Endothelial cell of umbilical vein (primary cell): ENCODE data around the gene IFNA4.
"Not testable (repeated sequence)": the region's sequence is repeated elsewhere in the genome, so short reads cannot be mapped to it uniquely, and the experiment has no call there.

Experiments used
- EZH2 ChIP-seq: IDR thresholded peaks from 2 replicates; pipeline ENCODE4 v1.6.1; 2012; ENCODE audit warnings: borderline replicate concordance, low read depth, mild to moderate bottlenecking, moderate library complexity, low read length, inconsistent platforms; ENCODE audit not compliant: severe bottlenecking
- MYC ChIP-seq: IDR thresholded peaks from one replicate; pipeline ENCODE4 v1.6.1; 2011; ENCODE audit warnings: mild to moderate bottlenecking, low read depth, low read length
- POLR2A ChIP-seq: IDR thresholded peaks from 2 replicates; pipeline ENCODE4 v1.6.1; 2012; ENCODE audit warnings: low read depth, mild to moderate bottlenecking, control low read depth, low read length
- TF ChIP-seq, protein P1 (sequence below), 2 donors: IDR thresholded peaks; 1 replicate in 1 of 2; 2 replicates in 1 of 2; pipeline ENCODE4 v1.5.1; 2011; ENCODE audit warnings: low read length in 2 of 2, mild to moderate bottlenecking in 2 of 2, moderate library complexity in 2 of 2, control low read depth in 1 of 2, inconsistent platforms in 1 of 2, low read depth in 1 of 2; ENCODE audit not compliant: insufficient read depth in 1 of 2; ENCODE audit errors: extremely low read depth in 1 of 2

DNA sequence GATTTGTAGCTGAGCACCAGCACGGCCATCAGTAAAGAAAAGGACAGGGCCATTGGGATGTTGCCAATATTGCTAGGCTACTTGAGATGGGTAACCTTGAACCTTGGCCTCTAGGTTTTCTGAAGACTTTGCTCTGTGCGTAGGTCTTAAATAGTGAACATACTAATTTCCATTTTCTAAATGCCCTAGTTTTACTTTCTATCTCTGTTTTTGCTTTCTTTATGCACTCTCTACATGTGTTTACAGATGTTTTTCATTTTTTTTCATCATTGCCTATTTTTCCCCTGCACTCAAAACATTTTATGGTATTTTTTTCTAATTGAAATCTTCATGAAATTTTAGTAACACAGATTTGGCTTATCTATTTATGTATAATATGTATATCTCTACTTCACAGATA, 20.8 kb downstream of the IFNA4 start, which contains the start of gene IFNA21:
- TF ChIP-seq, protein P1, sequence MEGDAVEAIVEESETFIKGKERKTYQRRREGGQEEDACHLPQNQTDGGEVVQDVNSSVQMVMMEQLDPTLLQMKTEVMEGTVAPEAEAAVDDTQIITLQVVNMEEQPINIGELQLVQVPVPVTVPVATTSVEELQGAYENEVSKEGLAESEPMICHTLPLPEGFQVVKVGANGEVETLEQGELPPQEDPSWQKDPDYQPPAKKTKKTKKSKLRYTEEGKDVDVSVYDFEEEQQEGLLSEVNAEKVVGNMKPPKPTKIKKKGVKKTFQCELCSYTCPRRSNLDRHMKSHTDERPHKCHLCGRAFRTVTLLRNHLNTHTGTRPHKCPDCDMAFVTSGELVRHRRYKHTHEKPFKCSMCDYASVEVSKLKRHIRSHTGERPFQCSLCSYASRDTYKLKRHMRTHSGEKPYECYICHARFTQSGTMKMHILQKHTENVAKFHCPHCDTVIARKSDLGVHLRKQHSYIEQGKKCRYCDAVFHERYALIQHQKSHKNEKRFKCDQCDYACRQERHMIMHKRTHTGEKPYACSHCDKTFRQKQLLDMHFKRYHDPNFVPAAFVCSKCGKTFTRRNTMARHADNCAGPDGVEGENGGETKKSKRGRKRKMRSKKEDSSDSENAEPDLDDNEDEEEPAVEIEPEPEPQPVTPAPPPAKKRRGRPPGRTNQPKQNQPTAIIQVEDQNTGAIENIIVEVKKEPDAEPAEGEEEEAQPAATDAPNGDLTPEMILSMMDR (IDR thresholded peaks at IDR 0.05; ENCODE audit: extremely low read depth in 1 of 2, insufficient read depth in 1 of 2, low read depth in 1 of 2, low read length in 2 of 2), result not testable (repeated sequence)
- not testable (repeated sequence) for TF ChIP-seq POLR2A, MYC, EZH2
